ENCODE measurements around the gene ZNF416. TPM values are rescaled to one million over a fixed set of nuclear protein-coding genes. Genes with fewer than 3 reads are reported as not detected.

The ZNF416 gene
- total RNA-seq, 1 experiment from 2014 or later: 7.5 TPM

Other genes starting within 250 kb of the ZNF416 start
- gene ZNF304, start 227.6 kb downstream of the ZNF416 start, total RNA-seq (2014; rRNA removed; shearing (Covaris generic)): 9.6 and 10.9 TPM in 2 replicates
- 13.2 and 17.3 TPM in 2 replicates for gene TRAPPC2B, start 215.4 kb downstream of the ZNF416 start, total RNA-seq (2014; rRNA removed; shearing (Covaris generic))
- gene ZNF547, start 215.4 kb downstream of the ZNF416 start, total RNA-seq (2014; rRNA removed; shearing (Covaris generic)): 1.9 and 2.0 TPM in 2 replicates
- gene ZNF548, start 189.1 kb downstream of the ZNF416 start, total RNA-seq (2014; rRNA removed; shearing (Covaris generic)): 12.3 and 15.1 TPM in 2 replicates
- 11.4 and 13.1 TPM in 2 replicates for gene ZNF17, start 167.8 kb downstream of the ZNF416 start, total RNA-seq (2014; rRNA removed; shearing (Covaris generic))
- gene ZNF749, start 143.6 kb downstream of the ZNF416 start, total RNA-seq (2014; rRNA removed; shearing (Covaris generic)): 19.4 and 20.6 TPM in 2 replicates
- gene VN1R1, start 121.8 kb downstream of the ZNF416 start, total RNA-seq (2014; rRNA removed; shearing (Covaris generic)): 0.66 and 0.67 TPM in 2 replicates
- 15.6 and 16.0 TPM in 2 replicates for gene ZNF772, start 101.3 kb downstream of the ZNF416 start, total RNA-seq (2014; rRNA removed; shearing (Covaris generic))
- 9.4 and 12.3 TPM in 2 replicates for gene ZNF419, start 91.2 kb downstream of the ZNF416 start, total RNA-seq (2014; rRNA removed; shearing (Covaris generic))
- gene ZNF773, start 79.0 kb downstream of the ZNF416 start, total RNA-seq (2014; rRNA removed; shearing (Covaris generic)): 12.2 and 15.1 TPM in 2 replicates
- 8.1 and 9.1 TPM in 2 replicates for gene ZNF549, start 51.6 kb downstream of the ZNF416 start, total RNA-seq (2014; rRNA removed; shearing (Covaris generic))
- gene ZNF550, start 19.0 kb downstream of the ZNF416 start, total RNA-seq (2014; rRNA removed; shearing (Covaris generic)): 11.8 and 13.4 TPM in 2 replicates
- 8.4 and 9.3 TPM in 2 replicates for gene ZIK1, start 5.2 kb upstream of the ZNF416 start, total RNA-seq (2014; rRNA removed; shearing (Covaris generic))
- 11.7 and 17.8 TPM in 2 replicates for gene ZNF530, start 21.0 kb upstream of the ZNF416 start, total RNA-seq (2014; rRNA removed; shearing (Covaris generic))
- gene ZNF134, start 35.3 kb upstream of the ZNF416 start, total RNA-seq (2014; rRNA removed; shearing (Covaris generic)): 20.2 and 20.8 TPM in 2 replicates
- 14.5 and 16.6 TPM in 2 replicates for gene ZNF211, start 54.3 kb upstream of the ZNF416 start, total RNA-seq (2014; rRNA removed; shearing (Covaris generic))
- gene ZSCAN4, start 90.0 kb upstream of the ZNF416 start, total RNA-seq (2014; rRNA removed; shearing (Covaris generic)): not detected in 2 replicates
- 23.5 and 23.6 TPM in 2 replicates for gene ZNF551, start 103.1 kb upstream of the ZNF416 start, total RNA-seq (2014; rRNA removed; shearing (Covaris generic))
- 0.04 TPM in 1 of 2 replicates, not detected in the other for gene ZNF154, start 130.3 kb upstream of the ZNF416 start, total RNA-seq (2014; rRNA removed; shearing (Covaris generic))
- 3.5 and 4.4 TPM in 2 replicates for gene ZNF671, start 148.7 kb upstream of the ZNF416 start, total RNA-seq (2014; rRNA removed; shearing (Covaris generic))
- 19.3 and 24.4 TPM in 2 replicates for gene ZNF776, start 167.9 kb upstream of the ZNF416 start, total RNA-seq (2014; rRNA removed; shearing (Covaris generic))
- 14.6 TPM in 2 replicates for gene ZNF586, start 190.8 kb upstream of the ZNF416 start, total RNA-seq (2014; rRNA removed; shearing (Covaris generic))
- gene ZNF552, start 236.0 kb upstream of the ZNF416 start, total RNA-seq (2014; rRNA removed; shearing (Covaris generic)): 5.4 and 6.8 TPM in 2 replicates

Measured in SJCRH30 (cell line).